ENCODE data around the gene ANKRD24.

GRCh38 chr19:4151623-4152022 lies 30.9 kb upstream of the ANKRD24 start:
- TF ChIP-seq CTCF (IDR thresholded peaks at IDR 0.05): no peak
- no peak for TF ChIP-seq TCF7L2 (IDR thresholded peaks at IDR 0.05; ENCODE audit: low read depth, low read length)
- no peak for TF ChIP-seq REST (IDR thresholded peaks at IDR 0.05; ENCODE audit: insufficient read depth in 1 of 2, low read depth in 2 of 2, low read length in 1 of 2)
- TF ChIP-seq POLR2AphosphoS5 (IDR thresholded peaks at IDR 0.05; ENCODE audit: low read depth, low read length): no peak
- no peak for TF ChIP-seq SIN3A (IDR thresholded peaks at IDR 0.05; ENCODE audit: borderline replicate concordance, insufficient read depth, low read depth, low read length)
